Chondrocyte (in vitro differentiated cells): Measurements from ENCODE around the gene NSG1. TPM values are rescaled to one million over a fixed set of nuclear protein-coding genes. Genes with fewer than 3 reads are reported as not detected.
A peak's percentile ranks its signal among the peaks of the same experiment; 100 is the strongest.

ENCODE experiments used
- DNase-seq: peaks from one replicate; pipeline ENCODE4 v3.0.0; 2021; ENCODE audit warnings: mixed read lengths, low spot score
- H3K27ac Mint-ChIP-seq: one replicate; pipeline ENCODE4 v1.8.0; 2021; ENCODE audit warnings: mild to moderate bottlenecking, moderate library complexity, mixed read lengths; ENCODE audit not compliant: unreplicated experiment
- H3K27me3 Mint-ChIP-seq: 2 replicates; pipeline ENCODE4 v1.8.0; 2021; ENCODE audit warnings: low read depth, mixed read lengths
- H3K36me3 Mint-ChIP-seq: 2 replicates; pipeline ENCODE4 v1.8.0; 2021; ENCODE audit warnings: low read depth, mixed read lengths
- H3K4me1 Mint-ChIP-seq: 2 replicates; pipeline ENCODE4 v1.8.0; 2021; ENCODE audit warnings: low read depth, mild to moderate bottlenecking, mixed read lengths
- H3K4me3 Mint-ChIP-seq: one replicate; pipeline ENCODE4 v1.8.0; 2021; ENCODE audit warnings: mild to moderate bottlenecking, moderate library complexity, mixed read lengths; ENCODE audit not compliant: unreplicated experiment
- H3K9me3 Mint-ChIP-seq: 2 replicates; pipeline ENCODE4 v1.8.0; 2021; ENCODE audit warnings: low read depth, mixed read lengths
- total RNA-seq: library from RNA; stranded (reverse); gene quantifications from 3 replicates; pipeline ENCODE4 v1.2.1, GENCODE V29; 2021
- TF ChIP-seq, protein P1 (sequence below): fragments of 200-600 bp; sonication (generic); IDR thresholded peaks from 2 replicates; pipeline ENCODE4 v1.5.0; 2021; ENCODE audit warnings: antibody characterized with exemption, mild to moderate bottlenecking, moderate library complexity

Gene NSG1
- total RNA-seq, 1 donor from 2014 or later: 0.42 TPM

DNA sequence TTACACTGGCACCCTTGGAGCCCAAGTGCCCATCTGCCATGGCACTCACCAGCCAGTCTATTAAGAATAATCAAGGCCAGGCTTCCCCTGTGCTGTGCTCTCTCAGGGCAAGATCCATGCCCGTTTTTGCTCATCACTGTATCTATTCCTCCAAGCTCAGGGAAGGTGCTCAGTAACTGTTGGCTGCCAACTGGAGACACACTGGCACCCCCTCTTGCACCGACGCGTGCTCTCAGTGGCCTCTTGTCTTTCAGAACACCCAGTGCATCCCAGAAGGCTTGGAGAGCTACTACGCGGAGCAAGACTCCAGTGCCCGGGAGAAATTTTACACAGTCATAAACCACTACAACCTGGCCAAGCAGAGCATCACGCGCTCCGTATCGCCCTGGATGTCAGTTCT, 30.1 kb downstream of the NSG1 start:
- peak; percentile 43 for DNase-seq
- no peak overlapping the region for H3K4me3 Mint-ChIP-seq
- TF ChIP-seq, protein P1, sequence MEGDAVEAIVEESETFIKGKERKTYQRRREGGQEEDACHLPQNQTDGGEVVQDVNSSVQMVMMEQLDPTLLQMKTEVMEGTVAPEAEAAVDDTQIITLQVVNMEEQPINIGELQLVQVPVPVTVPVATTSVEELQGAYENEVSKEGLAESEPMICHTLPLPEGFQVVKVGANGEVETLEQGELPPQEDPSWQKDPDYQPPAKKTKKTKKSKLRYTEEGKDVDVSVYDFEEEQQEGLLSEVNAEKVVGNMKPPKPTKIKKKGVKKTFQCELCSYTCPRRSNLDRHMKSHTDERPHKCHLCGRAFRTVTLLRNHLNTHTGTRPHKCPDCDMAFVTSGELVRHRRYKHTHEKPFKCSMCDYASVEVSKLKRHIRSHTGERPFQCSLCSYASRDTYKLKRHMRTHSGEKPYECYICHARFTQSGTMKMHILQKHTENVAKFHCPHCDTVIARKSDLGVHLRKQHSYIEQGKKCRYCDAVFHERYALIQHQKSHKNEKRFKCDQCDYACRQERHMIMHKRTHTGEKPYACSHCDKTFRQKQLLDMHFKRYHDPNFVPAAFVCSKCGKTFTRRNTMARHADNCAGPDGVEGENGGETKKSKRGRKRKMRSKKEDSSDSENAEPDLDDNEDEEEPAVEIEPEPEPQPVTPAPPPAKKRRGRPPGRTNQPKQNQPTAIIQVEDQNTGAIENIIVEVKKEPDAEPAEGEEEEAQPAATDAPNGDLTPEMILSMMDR: no peak
- H3K36me3 Mint-ChIP-seq: peaks cover 25% of the 10 kb centered on the region
- no peaks in the 10 kb centered on the region for H3K27me3 Mint-ChIP-seq
- no peaks in the 10 kb centered on the region for H3K9me3 Mint-ChIP-seq
- H3K27ac Mint-ChIP-seq: no peak overlapping the region
- no peaks in the 10 kb centered on the region for H3K4me1 Mint-ChIP-seq

DNA sequence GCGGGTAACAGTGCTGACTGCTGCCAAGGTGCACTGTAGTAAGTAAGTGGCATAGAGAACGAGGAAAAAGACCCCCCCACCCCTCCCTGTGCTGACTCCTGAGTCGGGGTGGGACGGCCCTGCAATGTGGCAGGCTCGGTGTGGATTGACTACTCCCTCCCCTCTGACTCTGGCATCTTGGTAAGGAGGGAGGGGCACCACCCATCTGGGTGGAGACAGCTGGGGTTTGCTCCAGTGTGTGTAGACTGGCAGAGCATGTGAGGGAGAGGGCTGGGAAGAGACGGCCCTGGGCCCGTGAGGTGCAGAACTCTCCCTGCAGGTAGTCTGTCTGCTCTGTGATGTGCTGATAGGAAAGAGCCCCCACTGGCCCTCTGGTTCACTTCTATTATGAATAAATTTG, 31.0 kb downstream of the NSG1 start:
- TF ChIP-seq, protein P1: no peak
- H3K4me1 Mint-ChIP-seq: no peaks in the 10 kb centered on the region
- H3K36me3 Mint-ChIP-seq: peaks cover 26% of the 10 kb centered on the region
- DNase-seq: peak; percentile 57
- H3K4me3 Mint-ChIP-seq: no peak overlapping the region
- no peaks in the 10 kb centered on the region for H3K27me3 Mint-ChIP-seq
- no peaks in the 10 kb centered on the region for H3K9me3 Mint-ChIP-seq
- H3K27ac Mint-ChIP-seq: no peak overlapping the region

DNA sequence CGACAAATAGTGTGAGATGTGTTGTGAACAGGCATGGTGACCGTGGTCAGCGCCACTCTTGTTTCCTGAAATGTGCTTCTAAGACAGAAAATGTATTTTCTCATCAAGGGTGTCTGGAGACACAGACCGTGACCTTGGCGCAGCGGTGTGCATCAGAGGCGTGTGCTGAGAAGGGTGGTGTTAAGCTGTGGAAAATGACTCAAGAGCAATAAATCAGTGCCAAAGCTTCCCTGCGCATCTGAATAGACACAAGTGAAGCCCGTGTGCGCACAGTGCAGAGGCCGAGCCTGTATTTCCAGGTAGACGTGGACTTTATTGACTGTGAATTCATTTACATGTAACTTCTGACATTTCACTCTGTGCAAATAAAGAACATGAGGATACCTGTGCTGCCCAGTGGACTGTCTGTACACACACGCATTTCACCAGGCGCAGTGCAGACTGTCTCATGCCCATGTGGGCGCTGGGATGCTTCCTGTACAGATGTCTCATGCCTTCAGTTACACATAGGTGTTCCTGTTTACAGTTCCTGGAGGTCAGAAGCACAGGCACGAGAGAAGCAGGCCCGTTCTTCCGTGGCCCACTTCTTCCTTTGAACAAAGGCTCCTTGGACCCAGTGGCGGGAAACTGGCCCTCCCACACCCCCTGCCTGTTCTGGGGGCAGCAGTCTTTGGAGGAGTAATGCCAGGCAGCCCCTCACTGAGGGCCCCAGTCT, 31.9 kb downstream of the NSG1 start:
- H3K4me3 Mint-ChIP-seq: no peak overlapping the region
- peaks cover 26% of the 10 kb centered on the region for H3K36me3 Mint-ChIP-seq
- H3K27me3 Mint-ChIP-seq: no peaks in the 10 kb centered on the region
- no peak overlapping the region for H3K27ac Mint-ChIP-seq
- H3K9me3 Mint-ChIP-seq: no peaks in the 10 kb centered on the region
- no peaks in the 10 kb centered on the region for H3K4me1 Mint-ChIP-seq
- DNase-seq: peak; percentile 63
- TF ChIP-seq, protein P1: no peak

DNA sequence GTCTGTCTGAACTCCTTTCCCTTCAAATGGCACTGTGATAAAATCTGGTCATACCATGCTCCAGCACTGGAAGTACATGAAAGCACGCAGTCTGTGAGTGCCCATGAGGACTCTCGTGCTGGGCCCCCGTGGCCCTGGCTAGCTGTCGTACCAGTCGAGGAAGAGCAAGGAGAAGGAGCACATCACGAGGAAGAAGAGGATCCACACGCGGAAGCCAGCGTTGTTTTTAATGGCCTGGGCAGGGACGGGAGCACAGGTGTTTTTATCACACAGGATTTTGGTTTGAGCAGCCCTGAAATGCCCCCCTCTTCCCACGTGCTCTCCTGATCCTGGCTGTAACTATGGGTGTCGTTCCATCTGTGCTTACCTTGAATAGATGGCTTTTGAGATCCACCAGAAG, 33.0 kb downstream of the NSG1 start:
- H3K4me1 Mint-ChIP-seq: no peaks in the 10 kb centered on the region
- peaks cover 26% of the 10 kb centered on the region for H3K36me3 Mint-ChIP-seq
- TF ChIP-seq, protein P1: no peak
- peak; percentile 60 for DNase-seq
- H3K27me3 Mint-ChIP-seq: no peaks in the 10 kb centered on the region
- H3K9me3 Mint-ChIP-seq: no peaks in the 10 kb centered on the region
- no peak overlapping the region for H3K27ac Mint-ChIP-seq
- H3K4me3 Mint-ChIP-seq: no peak overlapping the region

DNA sequence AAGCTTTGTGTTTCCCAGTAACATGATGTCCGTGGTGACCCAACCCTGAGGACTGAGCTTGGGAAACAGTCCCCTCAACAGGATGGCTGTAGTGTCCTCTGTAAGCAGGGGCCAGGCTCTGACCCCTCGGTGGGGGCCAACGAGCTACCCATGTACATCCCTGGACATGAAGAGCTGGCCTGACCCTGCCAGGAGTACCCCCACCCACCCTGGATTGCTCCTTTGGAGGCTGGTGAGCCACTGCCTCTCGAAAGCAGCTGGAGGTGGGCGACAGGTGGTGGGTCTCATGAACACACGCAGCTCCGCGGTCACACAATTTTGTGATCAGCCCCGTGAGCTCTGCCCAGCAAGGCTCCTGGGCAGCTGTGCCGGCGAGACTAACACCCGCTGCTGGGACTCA, 33.5 kb downstream of the NSG1 start:
- H3K36me3 Mint-ChIP-seq: peaks cover 26% of the 10 kb centered on the region
- no peak overlapping the region for H3K4me3 Mint-ChIP-seq
- H3K27me3 Mint-ChIP-seq: no peaks in the 10 kb centered on the region
- peak; percentile 82 for DNase-seq
- TF ChIP-seq, protein P1: no peak
- H3K4me1 Mint-ChIP-seq: no peaks in the 10 kb centered on the region
- no peak overlapping the region for H3K27ac Mint-ChIP-seq
- H3K9me3 Mint-ChIP-seq: no peaks in the 10 kb centered on the region
